Hypothalamus (tissue), 51 donors: ENCODE results near the gene PPFIA2.

Source experiments
- DNase-seq, 51 donors: peaks; one replicate each; lab custom pipeline; 2025; lab: John Stamatoyannopoulos, UW

The PPFIA2 gene

DNA sequence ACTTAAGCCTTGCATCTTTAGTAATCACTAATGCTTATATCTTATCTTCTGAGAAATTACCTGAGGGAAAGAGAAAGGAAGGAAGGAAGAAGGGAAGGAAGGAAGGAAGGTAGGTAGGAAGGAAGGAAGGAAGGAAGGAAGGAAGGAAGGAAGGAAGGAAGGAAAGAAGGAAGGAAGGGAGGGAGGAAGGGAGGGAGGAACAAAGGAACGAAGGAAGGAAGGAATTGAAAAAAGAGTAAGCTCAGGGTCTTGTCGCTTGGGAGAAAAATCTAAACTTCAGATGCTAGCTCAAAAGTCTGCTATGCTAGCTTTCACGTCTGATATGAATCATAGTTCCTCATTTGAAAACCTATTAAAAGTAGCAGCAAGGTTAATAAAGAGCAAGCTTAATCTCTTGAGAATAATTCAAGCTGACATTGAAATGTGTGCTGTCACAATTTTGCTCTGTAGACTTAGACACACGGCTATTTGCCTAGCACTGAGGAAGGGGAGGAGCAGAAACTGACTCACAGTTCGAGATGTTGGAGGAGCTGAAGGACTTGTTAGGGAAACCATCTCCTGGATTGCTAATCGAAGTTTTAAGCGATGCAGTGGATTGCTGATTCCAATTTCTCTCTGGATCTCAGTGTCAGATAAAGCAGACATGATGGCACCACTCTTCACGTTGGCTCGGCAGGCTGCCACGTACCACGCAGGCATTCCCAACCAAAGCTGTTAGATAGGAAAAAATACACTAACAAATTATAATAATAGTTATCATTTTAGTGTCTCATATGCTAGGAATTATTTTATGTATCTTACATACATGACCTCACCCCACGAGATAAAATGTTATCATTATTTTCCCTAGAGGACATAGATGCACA is 464.6 kb downstream of the PPFIA2 start:
- peak in 2 of 51 donors; percentile 1 to 32 for DNase-seq

- DNase-seq, result no peak
These were observed 470.5 kb downstream of the PPFIA2 start for GRCh38 chr12:81288651-81289050.

DNA sequence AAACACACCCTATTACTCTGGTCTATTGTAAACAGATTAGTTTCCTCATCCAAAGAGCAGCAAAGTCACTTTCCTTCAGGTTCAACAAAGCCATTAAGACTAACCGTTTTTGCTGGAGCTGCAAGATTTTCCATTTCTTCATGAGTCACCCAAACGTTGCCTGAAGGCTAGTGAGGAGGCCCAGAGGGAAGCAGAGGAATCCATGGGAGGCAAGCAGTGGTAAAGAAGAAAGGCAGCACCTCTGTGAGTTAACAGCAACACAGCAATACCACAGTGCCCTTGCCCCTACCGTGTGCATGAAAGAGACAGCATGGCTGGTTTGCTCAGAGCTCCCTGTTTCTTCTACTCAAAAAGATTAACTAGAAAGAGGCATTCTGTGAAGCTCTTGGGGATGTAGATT is 475.0 kb downstream of the PPFIA2 start:
- no peak for DNase-seq

DNA sequence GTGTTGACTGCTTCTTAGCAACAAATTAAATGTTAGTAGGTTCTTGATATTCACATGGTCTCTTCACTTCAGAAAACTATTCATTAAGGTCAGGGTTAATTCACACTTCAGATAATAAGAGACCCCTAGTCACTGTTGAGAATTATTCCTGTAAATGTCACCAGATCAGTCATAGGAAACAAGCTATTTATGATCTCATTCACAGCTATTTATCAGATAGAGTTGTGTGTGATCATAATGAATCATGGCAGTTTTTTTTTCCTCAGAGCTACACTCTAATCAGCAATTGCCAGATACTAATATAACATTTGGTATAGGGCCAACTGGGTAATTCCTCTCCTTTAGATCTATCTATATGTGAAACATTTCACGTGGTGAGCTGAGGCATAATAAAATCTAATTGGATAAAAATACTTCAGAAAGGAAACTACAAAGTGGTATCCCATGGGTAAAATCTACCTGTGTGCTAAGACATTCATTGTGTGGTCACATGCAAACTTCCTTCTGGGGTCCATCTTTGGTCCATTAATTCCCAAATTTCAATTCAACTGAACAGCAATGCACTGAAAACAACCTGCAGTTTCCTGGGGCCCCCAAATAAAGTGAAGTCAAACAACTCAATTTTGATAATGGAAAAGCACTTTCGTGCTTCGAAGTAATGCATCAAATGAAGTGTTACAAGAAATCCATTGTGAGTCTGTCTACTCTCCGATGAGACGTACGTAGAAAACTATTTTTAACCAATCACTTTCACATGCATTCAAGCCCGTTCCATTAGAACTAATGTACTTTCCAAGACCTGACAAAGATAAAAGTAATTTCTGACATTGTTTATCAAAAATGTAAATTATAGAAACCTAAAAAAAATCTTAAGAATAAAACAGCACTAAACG is 484.3 kb downstream of the PPFIA2 start:
- DNase-seq, result no peak

- DNase-seq, result no peak
These were observed 488.8 kb downstream of the PPFIA2 start for GRCh38 chr12:81270385-81270784.

DNA sequence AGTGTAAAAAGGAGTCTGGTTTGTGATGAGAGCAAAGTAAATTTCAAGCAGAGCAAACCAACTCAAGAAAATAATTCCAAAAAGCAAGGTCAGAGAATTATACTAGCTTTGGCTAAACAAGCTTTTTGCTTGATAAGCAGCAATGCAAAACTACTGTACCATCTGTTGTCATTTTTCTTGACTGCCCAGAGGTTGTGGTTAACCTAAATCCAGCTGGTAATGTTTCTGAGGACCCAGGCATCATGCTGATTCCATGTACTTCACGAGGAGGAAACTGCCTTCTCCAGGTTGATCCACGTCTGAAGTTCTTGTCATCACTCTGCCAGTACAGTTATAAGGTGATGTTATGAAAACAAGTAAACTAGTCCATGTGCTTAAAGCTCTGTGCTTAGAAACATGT is 496.1 kb downstream of the PPFIA2 start:
- no peak for DNase-seq

- DNase-seq, result no peak
These were observed 497.5 kb downstream of the PPFIA2 start for GRCh38 chr12:81261508-81262207.

- no peak for DNase-seq
These were observed 499.8 kb downstream of the PPFIA2 start for GRCh38 chr12:81259360-81259759.

DNA sequence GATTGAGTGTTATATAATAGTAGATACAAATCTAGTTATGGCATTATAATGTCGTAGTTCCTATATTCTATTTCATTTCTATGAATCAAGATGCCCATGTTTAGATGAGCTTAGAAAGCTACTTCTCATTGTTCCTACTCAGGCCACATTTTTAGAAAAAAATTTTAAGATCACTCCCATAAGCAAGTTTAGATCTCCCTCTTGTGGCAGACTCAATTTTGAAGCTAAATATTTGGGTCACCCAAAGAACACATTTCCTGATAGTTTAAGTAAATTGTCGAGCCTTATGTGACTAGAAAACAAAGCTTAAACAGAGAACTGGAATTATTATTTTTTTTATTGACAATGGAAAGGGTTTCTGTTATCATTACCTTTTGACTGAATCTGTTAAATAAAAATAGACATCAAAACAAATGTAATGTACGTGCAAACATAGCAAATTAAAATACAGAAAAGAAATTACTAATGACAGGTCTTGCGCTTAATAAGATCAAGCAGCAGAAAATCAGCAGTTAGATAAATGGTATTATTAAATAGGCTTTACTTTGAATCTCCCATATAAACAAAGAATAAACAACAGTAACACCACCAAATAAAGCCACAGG is 501.1 kb downstream of the PPFIA2 start:
- DNase-seq, result peak in 1 of 51 donors; percentile 28

- DNase-seq, result no peak
These were observed 503.2 kb downstream of the PPFIA2 start for GRCh38 chr12:81255947-81256346.

- DNase-seq, result no peak
These were observed 503.7 kb downstream of the PPFIA2 start for GRCh38 chr12:81255456-81255855.

DNA sequence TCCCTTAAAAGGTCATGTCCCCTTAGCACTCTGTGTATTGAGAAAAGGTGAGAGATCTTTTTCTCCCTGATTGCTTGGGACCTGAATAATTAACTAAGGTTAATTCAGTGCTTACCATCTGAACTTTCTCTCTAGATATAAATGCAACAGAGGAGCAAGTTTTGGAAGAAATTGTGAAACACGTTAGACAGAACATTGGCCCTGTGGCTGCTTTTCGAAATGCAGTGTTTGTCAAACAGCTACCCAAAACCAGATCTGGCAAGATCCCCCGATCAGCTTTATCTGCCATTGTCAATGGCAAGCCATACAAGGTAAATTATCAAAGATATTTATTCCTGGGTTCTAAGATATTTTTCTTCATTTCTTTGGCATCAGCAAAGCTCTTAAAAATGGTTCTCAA is 505.8 kb downstream of the PPFIA2 start:
- no peak for DNase-seq

GRCh38 chr12:81252228-81252627 is 506.9 kb downstream of the PPFIA2 start:
- DNase-seq, result no peak

DNA sequence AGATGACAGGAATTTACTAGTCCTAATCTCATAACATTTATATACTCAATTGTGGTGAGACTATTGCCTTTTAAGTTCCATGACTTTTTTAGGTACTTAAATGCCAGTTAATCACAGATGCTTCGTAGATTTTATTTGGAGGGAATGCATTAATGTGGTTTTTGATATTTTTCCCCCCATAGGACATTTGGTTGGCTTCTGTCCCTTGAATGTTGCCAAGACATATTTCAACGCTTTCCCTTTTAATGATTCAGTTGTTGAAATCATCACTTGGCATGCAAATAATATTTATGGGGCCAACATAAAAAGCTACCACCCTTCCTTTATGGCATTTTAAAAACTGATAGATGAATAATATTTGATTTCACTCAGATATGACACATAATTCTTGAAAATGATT is 509.2 kb downstream of the PPFIA2 start:
- DNase-seq, result no peak

DNA sequence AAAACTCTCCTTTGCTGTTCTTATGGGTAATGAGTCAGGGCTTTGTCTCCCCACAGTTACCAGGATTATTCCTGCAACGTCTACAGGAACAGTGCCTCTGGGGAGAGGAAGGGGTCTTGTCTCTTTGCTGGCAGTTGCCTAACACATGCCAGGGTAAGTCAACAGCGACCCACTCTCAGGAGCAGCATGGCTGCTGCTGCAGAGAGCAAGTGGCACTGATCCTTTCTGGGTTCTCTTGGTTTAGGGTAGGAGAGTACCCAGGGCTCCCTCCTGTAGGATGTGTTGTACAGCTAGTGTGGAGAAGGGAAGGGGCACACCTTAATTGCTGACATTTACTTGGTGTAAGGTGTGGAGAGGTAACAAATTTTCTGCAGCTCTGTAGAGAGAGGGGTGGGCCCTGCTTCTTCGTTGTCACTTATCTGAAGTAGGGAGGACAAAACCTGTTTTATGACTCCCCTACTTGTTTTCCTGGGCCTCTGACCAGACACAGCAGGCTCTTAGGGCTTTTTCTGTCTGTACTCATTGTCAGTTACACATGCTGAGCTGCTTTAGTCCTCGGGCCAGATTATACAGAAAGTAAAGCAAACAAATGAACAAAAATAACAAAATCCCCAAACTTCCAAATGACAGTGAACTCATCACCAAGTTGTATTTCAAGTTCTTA is 513.1 kb downstream of the PPFIA2 start:
- DNase-seq, result no peak

DNA sequence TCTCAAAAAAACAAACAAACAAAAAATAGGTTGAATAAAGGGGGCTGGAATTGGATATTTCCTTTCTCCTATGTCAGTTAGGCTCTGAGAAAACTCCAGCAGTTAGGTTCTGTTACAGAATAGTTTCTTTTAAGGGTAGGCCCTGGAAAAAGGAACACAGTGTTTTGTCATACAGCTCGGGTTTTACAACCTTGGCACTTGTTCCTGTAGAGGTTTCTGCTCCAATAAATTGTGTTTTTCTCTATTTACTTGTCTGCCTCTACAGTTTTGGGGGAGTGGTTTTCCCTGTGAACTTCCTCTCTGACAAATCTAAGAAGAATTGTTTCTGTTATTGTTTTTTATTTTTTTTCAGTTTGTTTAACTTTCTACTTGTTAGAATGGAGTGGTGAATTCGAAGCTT is 513.7 kb downstream of the PPFIA2 start:
- peak in 1 of 51 donors; percentile 1 for DNase-seq

- DNase-seq, result no peak
These were observed 527.4 kb downstream of the PPFIA2 start for GRCh38 chr12:81231574-81232368.

GRCh38 chr12:81229759-81230158 is 529.4 kb downstream of the PPFIA2 start:
- no peak for DNase-seq

DNA sequence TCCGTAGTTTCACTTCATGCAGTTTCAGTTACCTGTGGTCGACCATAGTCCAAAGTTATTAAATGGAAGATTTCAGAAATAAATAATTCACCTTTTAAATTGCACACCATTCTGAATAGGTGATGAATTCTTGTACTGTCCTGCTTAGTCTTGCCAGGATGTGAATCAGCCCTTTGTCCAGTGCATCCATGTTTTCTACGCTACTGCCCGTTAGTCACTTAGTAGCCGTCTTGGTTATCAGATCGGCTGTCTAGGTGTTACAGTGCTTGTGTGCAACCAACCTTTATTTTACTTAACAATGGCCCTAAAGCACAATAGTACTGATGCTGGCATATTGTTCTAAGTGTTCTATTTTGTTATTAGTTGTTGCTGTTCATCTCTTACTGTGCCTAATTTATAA is 534.5 kb downstream of the PPFIA2 start:
- DNase-seq, result no peak
